Neuronal stem cell (in vitro differentiated cells): ENCODE measurements around the gene LSM14B.
"Not testable (repeated sequence)": the region's sequence is repeated elsewhere in the genome, so short reads cannot be mapped to it uniquely, and the experiment has no call there.

ENCODE experiments used
- DNase-seq: peaks from one replicate; pipeline ENCODE4 v3.0.0-alpha.2; 2013; ENCODE audit warnings: low spot score
- H2AFZ ChIP-seq: one replicate; pipeline ENCODE4 v1.6.1; 2013; ENCODE audit warnings: mild to moderate bottlenecking, low read length, inconsistent platforms
- H2AK5ac ChIP-seq: 2 replicates; pipeline ENCODE4 v1.6.1; 2013; ENCODE audit warnings: low read depth, mild to moderate bottlenecking, inconsistent platforms, low read length, moderate library complexity, mixed read lengths
- H2BK120ac ChIP-seq: 2 replicates; pipeline ENCODE4 v1.6.1; 2013; ENCODE audit warnings: low read depth, mild to moderate bottlenecking, inconsistent platforms, low read length, moderate library complexity, mixed read lengths
- H2BK12ac ChIP-seq: one replicate; pipeline ENCODE4 v1.6.1; 2013; ENCODE audit warnings: low read length, inconsistent platforms
- H2BK15ac ChIP-seq: 2 replicates; pipeline ENCODE4 v1.6.1; 2013; ENCODE audit warnings: mild to moderate bottlenecking, low read length, inconsistent platforms, mixed read lengths
- H2BK5ac ChIP-seq: one replicate; pipeline ENCODE4 v1.6.1; 2013; ENCODE audit warnings: inconsistent platforms, mild to moderate bottlenecking, low read length, moderate library complexity
- H3K14ac ChIP-seq: one replicate; pipeline ENCODE4 v1.6.1; 2013; ENCODE audit warnings: low read length, inconsistent platforms
- H3K18ac ChIP-seq: 2 replicates; pipeline ENCODE4 v1.6.1; 2013; ENCODE audit warnings: low read length, inconsistent platforms
- H3K23ac ChIP-seq: 2 replicates; pipeline ENCODE4 v1.6.1; 2013; ENCODE audit warnings: low read depth, mild to moderate bottlenecking, mixed read lengths, low read length, inconsistent platforms; ENCODE audit not compliant: poor library complexity
- H3K27ac ChIP-seq: replicated peaks from 3 replicates; pipeline ENCODE4 v1.5.1; 2013; ENCODE audit warnings: low read length, inconsistent platforms
- H3K27me3 ChIP-seq, 3 experiments: 2 replicates each; pipeline ENCODE4 v1.6.1; 2013; ENCODE audit warnings: low read length in 3 of 3, mild to moderate bottlenecking in 2 of 3, inconsistent platforms in 1 of 3, low read depth in 1 of 3, mixed read lengths in 1 of 3, moderate library complexity in 1 of 3; ENCODE audit not compliant: control insufficient read depth in 3 of 3, insufficient read depth in 3 of 3
- H3K36me3 ChIP-seq, 2 donors: replicated peaks in 1 of 2; 2 replicates each; pipeline ENCODE4 v1.6.1; 2013; ENCODE audit warnings: low read length in 2 of 2; ENCODE audit not compliant: control insufficient read depth in 2 of 2, insufficient read depth in 2 of 2
- H3K4ac ChIP-seq: 2 replicates; pipeline ENCODE4 v1.6.1; 2013; ENCODE audit warnings: inconsistent platforms, mild to moderate bottlenecking, low read length, moderate library complexity
- H3K4me1 ChIP-seq, 2 donors: 1 replicate in 1 of 2; 2 replicates in 1 of 2; pipeline ENCODE4 v1.6.1; 2013; ENCODE audit warnings: low read length in 2 of 2, low read depth in 1 of 2; ENCODE audit not compliant: control insufficient read depth in 2 of 2, insufficient read depth in 1 of 2
- H3K4me2 ChIP-seq: one replicate; pipeline ENCODE4 v1.6.1; 2013; ENCODE audit warnings: mild to moderate bottlenecking, low read length, inconsistent platforms; ENCODE audit not compliant: insufficient read depth, poor library complexity, severe bottlenecking
- H3K4me3 ChIP-seq, 2 donors: 2 replicates each; pipeline ENCODE4 v1.5.1; 2013; ENCODE audit warnings: low read length in 2 of 2, mild to moderate bottlenecking in 2 of 2, inconsistent platforms in 1 of 2, moderate library complexity in 1 of 2
- H3K79me1 ChIP-seq: one replicate; pipeline ENCODE4 v1.6.1; 2013; ENCODE audit warnings: low read depth, mild to moderate bottlenecking, inconsistent platforms, low read length, moderate library complexity
- H3K9ac ChIP-seq: one replicate; pipeline ENCODE4 v1.6.1; 2013; ENCODE audit warnings: mild to moderate bottlenecking, low read depth, low read length, inconsistent platforms; ENCODE audit not compliant: poor library complexity
- H3K9me3 ChIP-seq, 2 donors: replicated peaks in 1 of 2; 2 replicates each; pipeline versions ENCODE3 to v1.6.1; 2013; ENCODE audit warnings: low read length in 2 of 2, mild to moderate bottlenecking in 2 of 2, inconsistent platforms in 1 of 2, low read depth in 1 of 2, mixed read lengths in 1 of 2, moderate library complexity in 1 of 2; ENCODE audit not compliant: control insufficient read depth in 2 of 2, insufficient read depth in 1 of 2
- H4K8ac ChIP-seq: one replicate; pipeline ENCODE4 v1.6.1; 2013; ENCODE audit warnings: low read depth, mild to moderate bottlenecking, inconsistent platforms, low read length, moderate library complexity
- H4K91ac ChIP-seq: one replicate; pipeline ENCODE4 v1.6.1; 2013; ENCODE audit warnings: low read length, low read depth, mild to moderate bottlenecking, inconsistent platforms; ENCODE audit not compliant: poor library complexity
- WGBS, 2 donors: extraction: QIAGEN DNeasy Blood & Tissue Kit; methylation state at CpG; one replicate each; pipeline ENCODE4 v1.1.7; 2013; ENCODE audit warnings: missing lambda C conversion rate in 2 of 2, mixed read lengths in 1 of 2; ENCODE audit not compliant: insufficient read length in 2 of 2, insufficient replicate concordance in 1 of 2; ENCODE audit errors: extremely low coverage in 2 of 2; 5-methylcytosine and 5-hydroxymethylcytosine counted together

The LSM14B gene

GRCh38 chr20:62083312-62083711 is 39.0 kb upstream of the LSM14B start:
- Histone ChIP-seq H3K79me1 (no peaks in the 10 kb centered on the region), H3K36me3 (peaks cover 0 to 2% of the 10 kb centered on the region in 2 donors), H2BK15ac (no peak overlapping the region), H4K91ac (no peak overlapping the region), H3K9me3 (peaks cover 2 to 9% of the 10 kb centered on the region in 2 donors), H3K4ac (no peak overlapping the region), H2AFZ (no peak overlapping the region), H3K4me2 (no peak overlapping the region), H2BK12ac (no peak overlapping the region), H4K8ac (no peak overlapping the region), H3K23ac (no peak overlapping the region), H3K14ac (no peak overlapping the region), H3K4me3 (no peak overlapping the region), H3K27ac (no peak overlapping the region), H3K9ac (no peak overlapping the region), H3K27me3 (peaks cover 0 to 7% (median 6%) of the 10 kb centered on the region in 3 experiments), H2BK5ac (no peak overlapping the region), H2BK120ac (no peak overlapping the region), H3K18ac (no peak overlapping the region), H3K4me1 (peaks cover 0 to 5% of the 10 kb centered on the region in 2 donors), H2AK5ac (no peak overlapping the region)
- DNase-seq, result no peak
- no CpG with 5 or more reads among the region's 5 CpGs for WGBS, 2 donors

GRCh38 chr20:62084224-62084623 is 38.1 kb upstream of the LSM14B start:
- peaks cover 2 to 11% of the 10 kb centered on the region in 2 donors for H3K9me3 ChIP-seq
- H2BK120ac ChIP-seq, H2AFZ ChIP-seq, H3K9ac ChIP-seq, H3K4me3 ChIP-seq, H3K79me1 ChIP-seq, H2BK15ac ChIP-seq, H2BK12ac ChIP-seq, H3K14ac ChIP-seq, H2AK5ac ChIP-seq, H4K8ac ChIP-seq, H3K4me2 ChIP-seq, H3K4me1 ChIP-seq, H3K18ac ChIP-seq, H3K4ac ChIP-seq, H3K27me3 ChIP-seq, H3K27ac ChIP-seq, H2BK5ac ChIP-seq, H4K91ac ChIP-seq, H3K23ac ChIP-seq, H3K36me3 ChIP-seq, DNase-seq: not testable (repeated sequence)
- no CpG with 5 or more reads among the region's 9 CpGs for WGBS, 2 donors

- no peak overlapping the region for H2BK5ac ChIP-seq
- H3K4ac ChIP-seq, result no peak overlapping the region
- no peak overlapping the region for H4K8ac ChIP-seq
- peaks cover 2 to 9% of the 10 kb centered on the region in 2 donors for H3K9me3 ChIP-seq
- H4K91ac ChIP-seq, result no peak overlapping the region
- peaks cover 0 to 2% of the 10 kb centered on the region in 2 donors for H3K36me3 ChIP-seq
- peaks cover 0 to 5% of the 10 kb centered on the region in 2 donors for H3K4me1 ChIP-seq
- no peak overlapping the region for H2BK120ac ChIP-seq
- WGBS, 2 donors, result no CpG with 5 or more reads among the region's 9 CpGs
- H2AFZ ChIP-seq, result no peak overlapping the region
- no peaks in the 10 kb centered on the region for H3K79me1 ChIP-seq
- no peak overlapping the region for H3K27ac ChIP-seq
- no peak overlapping the region for H3K9ac ChIP-seq
- no peak overlapping the region for H2BK15ac ChIP-seq
- H3K4me3 ChIP-seq, result no peak overlapping the region
- H3K18ac ChIP-seq, result no peak overlapping the region
- H3K4me2 ChIP-seq, result no peak overlapping the region
- H3K23ac ChIP-seq, result no peak overlapping the region
- DNase-seq, result no peak
- H2AK5ac ChIP-seq, result peak overlapping the region; percentile 18
- H2BK12ac ChIP-seq, result no peak overlapping the region
- H3K27me3 ChIP-seq, result peaks cover 0 to 7% (median 6%) of the 10 kb centered on the region in 3 experiments
- H3K14ac ChIP-seq, result peak overlapping the region; percentile 63
These were observed 37.1 kb upstream of the LSM14B start for GRCh38 chr20:62085206-62085605.

- WGBS, 2 donors, result no CpG with 5 or more reads among the region's 11 CpGs
- DNase-seq, result no peak
These were observed 35.0 kb upstream of the LSM14B start for GRCh38 chr20:62087227-62087626.

More at GRCh38 chr20:62087227-62087626, 35.0 kb upstream of the LSM14B start:
- Histone ChIP-seq H4K91ac (no peak overlapping the region), H3K9ac (no peak overlapping the region), H2BK15ac (no peak overlapping the region), H3K79me1 (no peaks in the 10 kb centered on the region), H2BK5ac (no peak overlapping the region), H3K4me1 (peaks cover 0 to 5% of the 10 kb centered on the region in 2 donors), H3K4ac (no peak overlapping the region), H3K4me2 (no peak overlapping the region), H3K4me3 (peak overlapping the region in 1 of 2 donors; percentile 59), H2BK12ac (no peak overlapping the region), H3K9me3 (peaks cover 6 to 7% of the 10 kb centered on the region in 2 donors), H3K14ac (peak overlapping the region; percentile 72), H3K23ac (peak overlapping the region; percentile 21), H3K27ac (no peak overlapping the region), H3K36me3 (peaks cover 0 to 2% of the 10 kb centered on the region in 2 donors), H4K8ac (no peak overlapping the region), H3K18ac (no peak overlapping the region), H3K27me3 (peaks cover 0 to 7% (median 6%) of the 10 kb centered on the region in 3 experiments), H2BK120ac (no peak overlapping the region), H2AFZ (no peak overlapping the region), H2AK5ac (no peak overlapping the region)
